ENCODE results near the gene SMC3.
"Not testable (repeated sequence)": the region's sequence is repeated elsewhere in the genome, so short reads cannot be mapped to it uniquely, and the experiment has no call there.

The SMC3 gene

GRCh38 chr10:110628161-110628560 is 60.7 kb downstream of the SMC3 start:
- no peak for DNase-seq

- DNase-seq: no peak
Observed at GRCh38 chr10:110629680-110630191, 62.2 kb downstream of the SMC3 start.

- no peak for DNase-seq
Observed at GRCh38 chr10:110631934-110632333, 64.4 kb downstream of the SMC3 start.

- no peak for DNase-seq
Observed at GRCh38 chr10:110632591-110633215, 65.2 kb downstream of the SMC3 start.

- no peak for DNase-seq
Observed at GRCh38 chr10:110634527-110635209, 67.2 kb downstream of the SMC3 start.

GRCh38 chr10:110636572-110636931 is 69.1 kb downstream of the SMC3 start:
- DNase-seq: no peak

GRCh38 chr10:110636932-110637557 is 69.5 kb downstream of the SMC3 start:
- DNase-seq: no peak

GRCh38 chr10:110637558-110638053 is 70.1 kb downstream of the SMC3 start:
- no peak for DNase-seq

GRCh38 chr10:110638319-110638718 is 70.8 kb downstream of the SMC3 start:
- no peak for DNase-seq

GRCh38 chr10:110639046-110639445 is 71.6 kb downstream of the SMC3 start:
- not testable (repeated sequence) for DNase-seq

GRCh38 chr10:110639858-110640257 is 72.4 kb downstream of the SMC3 start:
- not testable (repeated sequence) for DNase-seq

- no peak for DNase-seq
Observed at GRCh38 chr10:110641256-110641655, 73.8 kb downstream of the SMC3 start.

- no peak for DNase-seq
Observed at GRCh38 chr10:110642204-110643034, 74.9 kb downstream of the SMC3 start.

GRCh38 chr10:110643035-110643652 is 75.6 kb downstream of the SMC3 start:
- no peak for DNase-seq

GRCh38 chr10:110643653-110644597 is 76.4 kb downstream of the SMC3 start, which contains the start of gene RBM20:
Gene RBM20 (plus strand): TSS chr10:110644336. CDS start chr10:110644455, 119 bp downstream.
- DNase-seq: no peak

- no peak for DNase-seq
Observed at GRCh38 chr10:110644598-110645462, 77.3 kb downstream of the SMC3 start.

GRCh38 chr10:110646417-110647135 is 79.1 kb downstream of the SMC3 start:
- DNase-seq: no peak

GRCh38 chr10:110647136-110647430 is 79.6 kb downstream of the SMC3 start:
- DNase-seq: no peak

- DNase-seq: no peak
Observed at GRCh38 chr10:110648692-110649346, 81.3 kb downstream of the SMC3 start.
